HG02798 (cell line): Measurements from ENCODE around the gene ACAN.

Experiments used
- ATAC-seq: cut with Tn5 transposase; IDR thresholded peaks from one replicate; pipeline ENCODE4 v1.9.1; 2021; ENCODE audit warnings: mild to moderate bottlenecking; ENCODE audit not compliant: unreplicated experiment, poor library complexity

The ACAN gene

GRCh38 chr15:88913017-88913849, 110.0 kb downstream of the ACAN start, which contains the start of gene MFGE8:
MFGE8 (minus strand) TSS chr15:88913379; CDS start chr15:88913319, 60 bp downstream.
- ATAC-seq: peak; percentile 84

GRCh38 chr15:88913850-88914169, 110.6 kb downstream of the ACAN start:
- ATAC-seq: no peak

GRCh38 chr15:88915354-88915753, 112.1 kb downstream of the ACAN start:
- no peak for ATAC-seq

GRCh38 chr15:88917760-88918159, 114.5 kb downstream of the ACAN start:
- ATAC-seq: no peak

- no peak for ATAC-seq
Measured at GRCh38 chr15:88918738-88919137, 115.5 kb downstream of the ACAN start.

- no peak for ATAC-seq
Measured at GRCh38 chr15:88920186-88920891, 117.1 kb downstream of the ACAN start.

- peak; percentile 82 for ATAC-seq
Measured at GRCh38 chr15:88920892-88921435, 117.7 kb downstream of the ACAN start.
